HCT116 (cell line): Measurements from ENCODE around the gene PLD5.

ENCODE experiments used
- CTCF ChIP-seq, 3 experiments: fragments of 200-600 bp in 1 of 3; sonication (generic) in 1 of 3; IDR thresholded peaks in 2 of 3; conservative IDR thresholded peaks in 1 of 3; 2 replicates each; pipeline ENCODE4 v1.5.1; 2012 to 2017; ENCODE audit warnings: low read depth in 2 of 3, low read length in 2 of 3, antibody characterized with exemption in 1 of 3, borderline replicate concordance in 1 of 3, control low read depth in 1 of 3, mild to moderate bottlenecking in 1 of 3, mixed read lengths in 1 of 3, mixed run types in 1 of 3, moderate library complexity in 1 of 3; ENCODE audit not compliant: insufficient read depth in 1 of 3
- EZH2 ChIP-seq: fragments of 200-600 bp; sonication (generic); IDR thresholded peaks from 2 replicates; pipeline ENCODE4 v1.6.1; 2017; ENCODE audit warnings: antibody characterized with exemption, mixed run types
- MAX ChIP-seq: IDR thresholded peaks from 2 replicates; pipeline ENCODE4 v1.6.1; 2012
- RAD21 ChIP-seq: IDR thresholded peaks from 2 replicates; pipeline ENCODE4 v1.6.1; 2012; ENCODE audit warnings: low read depth, mild to moderate bottlenecking
- REST ChIP-seq: IDR thresholded peaks from 2 replicates; pipeline ENCODE4 v1.6.1; 2012; ENCODE audit warnings: low read depth
- SIN3A ChIP-seq: IDR thresholded peaks from 2 replicates; pipeline ENCODE4 v1.6.1; 2012; ENCODE audit warnings: low read depth
- ZBTB33 ChIP-seq: IDR thresholded peaks from 2 replicates; pipeline ENCODE4 v1.6.1; 2011; ENCODE audit warnings: mild to moderate bottlenecking, low read length, moderate library complexity; ENCODE audit not compliant: insufficient replicate concordance; ENCODE audit errors: extremely low read depth
- ZNF274 ChIP-seq: fragments of 200-500 bp; sonication (Bioruptor generic); IDR thresholded peaks from 2 replicates; pipeline ENCODE4 v1.6.1; 2014; ENCODE audit warnings: mild to moderate bottlenecking, low read depth, low read length, inconsistent platforms

- TF ChIP-seq CTCF (IDR thresholded peaks at IDR 0.05 in 2 of 3, conservative IDR thresholded peaks at IDR 0.05 in 1 of 3; ENCODE audit: borderline replicate concordance in 1 of 3, insufficient read depth in 1 of 3, low read depth in 2 of 3, low read length in 2 of 3) (no peak), EZH2 (no peak), SIN3A (no peak), ZBTB33 (no peak), RAD21 (no peak), MAX (no peak), REST (no peak), ZNF274 (no peak)
Observed at GRCh38 chr1:242240077-242240476, 284.4 kb downstream of the PLD5 start.
